ENCODE measurements around the gene CXCR6.

The CXCR6 gene

GRCh38 chr3:45906681-45907407 lies 36.4 kb upstream of the CXCR6 start:
- peak overlapping the region; percentile 89 for H3K9ac ChIP-seq (ENCODE audit: low read depth, low read length)
- no peak for ATAC-seq (ENCODE audit: insufficient read depth, low read depth)
- peak overlapping the region; percentile 99 for H3K27ac ChIP-seq (ENCODE audit: low read length)
- H2AFZ ChIP-seq (ENCODE audit: low read depth, low read length) = no peak overlapping the region
- H3K27me3 ChIP-seq (ENCODE audit: insufficient read depth, low read length, poor library complexity) = no peaks in the 10 kb centered on the region
- no peak for DNase-seq
- H3K79me2 ChIP-seq (ENCODE audit: insufficient read depth, low read length) = peaks cover 100% of the 10 kb centered on the region
- peaks cover 98% of the 10 kb centered on the region for H3K4me1 ChIP-seq (ENCODE audit: insufficient read depth, low read length)
- peaks cover 100% of the 10 kb centered on the region for H3K36me3 ChIP-seq (ENCODE audit: insufficient read depth, low read length)
- peak; percentile 14 for TF ChIP-seq CTCF (IDR thresholded peaks at IDR 0.05; ENCODE audit: borderline replicate concordance, extremely low read depth, low read length, poor library complexity, severe bottlenecking)
- TF ChIP-seq EZH2 (IDR thresholded peaks at IDR 0.05; ENCODE audit: borderline replicate concordance, low read depth, low read length, severe bottlenecking) = no peak
- H3K4me3 ChIP-seq (ENCODE audit: low read depth in 1 of 2, low read length in 2 of 2) = peak overlapping the region in 1 of 2 experiments; percentile 76; a peak in 2 of 4 replicates
- peaks cover 82% of the 10 kb centered on the region for H4K20me1 ChIP-seq (ENCODE audit: insufficient read depth, low read length)
- H3K9me3 ChIP-seq (ENCODE audit: insufficient read depth, low read length, severe bottlenecking) = no peaks in the 10 kb centered on the region
- H3K4me2 ChIP-seq (ENCODE audit: insufficient read depth, low read length) = peak overlapping the region; percentile 89

- DNase-seq = peak; percentile 62
- Histone ChIP-seq H4K20me1 (ENCODE audit: insufficient read depth, low read length) (peaks cover 70% of the 10 kb centered on the region), H3K79me2 (ENCODE audit: insufficient read depth, low read length) (peaks cover 100% of the 10 kb centered on the region), H3K27ac (ENCODE audit: low read length) (peak overlapping the region; percentile 99), H3K36me3 (ENCODE audit: insufficient read depth, low read length) (peaks cover 100% of the 10 kb centered on the region), H2AFZ (ENCODE audit: low read depth, low read length) (no peak overlapping the region), H3K27me3 (ENCODE audit: insufficient read depth, low read length, poor library complexity) (no peaks in the 10 kb centered on the region), H3K4me1 (ENCODE audit: insufficient read depth, low read length) (peaks cover 99% of the 10 kb centered on the region), H3K9me3 (ENCODE audit: insufficient read depth, low read length, severe bottlenecking) (no peaks in the 10 kb centered on the region), H3K4me2 (ENCODE audit: insufficient read depth, low read length) (peak overlapping the region; percentile 89), H3K9ac (ENCODE audit: low read depth, low read length) (peak overlapping the region; percentile 89), H3K4me3 (ENCODE audit: low read depth in 1 of 2, low read length in 2 of 2) (peak overlapping the region in 1 of 2 experiments; percentile 76; a peak in 2 of 4 replicates)
- TF ChIP-seq CTCF (IDR thresholded peaks at IDR 0.05; ENCODE audit: borderline replicate concordance, extremely low read depth, low read length, poor library complexity, severe bottlenecking) (no peak), EZH2 (IDR thresholded peaks at IDR 0.05; ENCODE audit: borderline replicate concordance, low read depth, low read length, severe bottlenecking) (no peak)
- ATAC-seq (ENCODE audit: insufficient read depth, low read depth) = peak; percentile 57
Observed at GRCh38 chr3:45907769-45908705, 35.2 kb upstream of the CXCR6 start.

DNA sequence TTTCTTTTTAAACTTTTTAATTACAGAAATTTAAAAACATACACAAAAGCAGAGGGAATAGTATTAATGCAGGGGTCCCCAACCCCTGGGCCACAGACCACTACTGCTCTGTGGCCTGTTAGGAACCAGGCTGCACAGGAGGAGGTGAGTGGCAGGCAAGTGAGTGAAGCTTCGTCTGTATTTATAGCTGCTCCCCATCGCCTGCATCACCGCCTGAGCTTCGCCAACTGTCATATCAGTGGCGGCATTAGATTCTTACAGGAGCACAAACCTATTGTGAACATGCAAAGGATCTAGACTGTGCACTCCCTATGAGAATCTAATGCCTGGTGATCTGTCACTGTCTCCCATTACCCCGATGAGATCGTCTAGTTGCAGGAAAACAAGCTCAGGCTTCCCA lies 34.5 kb upstream of the CXCR6 start:
- Histone ChIP-seq H3K4me3 (ENCODE audit: low read depth in 1 of 2, low read length in 2 of 2) (peak overlapping the region in 1 of 2 experiments; percentile 76; a peak in 3 of 4 replicates), H3K79me2 (ENCODE audit: insufficient read depth, low read length) (peaks cover 100% of the 10 kb centered on the region), H3K36me3 (ENCODE audit: insufficient read depth, low read length) (peaks cover 100% of the 10 kb centered on the region), H3K9ac (ENCODE audit: low read depth, low read length) (peak overlapping the region; percentile 89), H4K20me1 (ENCODE audit: insufficient read depth, low read length) (peaks cover 63% of the 10 kb centered on the region), H3K9me3 (ENCODE audit: insufficient read depth, low read length, severe bottlenecking) (no peaks in the 10 kb centered on the region), H2AFZ (ENCODE audit: low read depth, low read length) (no peak overlapping the region), H3K27me3 (ENCODE audit: insufficient read depth, low read length, poor library complexity) (no peaks in the 10 kb centered on the region), H3K4me1 (ENCODE audit: insufficient read depth, low read length) (peaks cover 92% of the 10 kb centered on the region), H3K4me2 (ENCODE audit: insufficient read depth, low read length) (peak overlapping the region; percentile 89), H3K27ac (ENCODE audit: low read length) (peak overlapping the region; percentile 99)
- DNase-seq = peak; percentile 61
- ATAC-seq (ENCODE audit: insufficient read depth, low read depth) = peak; percentile 20; the same call in 2 of the 3 replicates
- no peak for TF ChIP-seq CTCF (IDR thresholded peaks at IDR 0.05; ENCODE audit: borderline replicate concordance, extremely low read depth, low read length, poor library complexity, severe bottlenecking)
- TF ChIP-seq EZH2 (IDR thresholded peaks at IDR 0.05; ENCODE audit: borderline replicate concordance, low read depth, low read length, severe bottlenecking) = no peak

Data from DND-41 (cell line).